ENCODE measurements around the gene IMMP2L. TPM values are rescaled to one million over a fixed set of nuclear protein-coding genes. Genes with fewer than 3 reads are reported as not detected.

The IMMP2L gene
- total and polyA plus RNA-seq, 2 of the 4 experiments (the other 2 are of a cell fraction) = 5.8 to 9.3 TPM

GRCh38 chr7:110623436-110623835 is 938.9 kb downstream of the IMMP2L start:
- Histone ChIP-seq H3K9me3 (ENCODE audit: control insufficient read depth, insufficient read depth, low read length) (no peaks in the 10 kb centered on the region), H4K20me1 (ENCODE audit: insufficient read depth, low read length) (no peaks in the 10 kb centered on the region), H2AK5ac (ENCODE audit: low read depth, low read length) (no peak overlapping the region), H3K4ac (ENCODE audit: low read depth, low read length) (no peak overlapping the region), H2BK5ac (ENCODE audit: low read depth, low read length, poor library complexity, severe bottlenecking) (no peak overlapping the region), H3K27ac (ENCODE audit: insufficient read depth, low read length) (no peak overlapping the region), H4K8ac (ENCODE audit: low read depth in 2 of 2, low read length in 2 of 2) (no peak overlapping the region), H3K4me2 (ENCODE audit: low read depth, low read length) (no peak overlapping the region), H3K56ac (ENCODE audit: extremely low read depth, insufficient read depth, low read length) (no peak overlapping the region), H3K23ac (ENCODE audit: low read depth, low read length) (no peak overlapping the region), H3K4me3 (ENCODE audit: insufficient read depth, low read depth, low read length) (no peak overlapping the region), H3K18ac (ENCODE audit: low read depth, low read length) (no peak overlapping the region), H3K4me1 (ENCODE audit: control insufficient read depth, insufficient read depth, low read length) (no peaks in the 10 kb centered on the region), H3K14ac (replicated peaks; ENCODE audit: low read depth, low read length) (no peak overlapping the region), H3K9ac (ENCODE audit: low read depth, low read length) (no peak overlapping the region), H2AK9ac (replicated peaks; ENCODE audit: low read depth, low read length, poor library complexity) (no peak overlapping the region), H3K79me1 (ENCODE audit: low read depth in 1 of 2, low read length in 2 of 2) (no peaks in the 10 kb centered on the region), H2BK20ac (ENCODE audit: low read depth, low read length) (no peak overlapping the region), H2BK120ac (ENCODE audit: low read depth, low read length) (no peak overlapping the region), H2AFZ (replicated peaks; ENCODE audit: low read length, poor library complexity) (no peak overlapping the region), H2BK15ac (ENCODE audit: low read depth, low read length) (no peak overlapping the region), H3K27me3 (ENCODE audit: control insufficient read depth, insufficient read depth, low read length) (no peaks in the 10 kb centered on the region), H3K9me1 (ENCODE audit: insufficient read depth, low read length) (no peaks in the 10 kb centered on the region), H4K5ac (ENCODE audit: low read depth, low read length) (no peak overlapping the region), H4K91ac (ENCODE audit: insufficient read depth, low read depth, low read length) (no peak overlapping the region), H3K36me3 (ENCODE audit: control insufficient read depth, insufficient read depth, low read length) (no peaks in the 10 kb centered on the region)
- dilution Hi-C loops (cut with HindIII; ENCODE audit: low sequenced_read_pairs, unreplicated experiment) = no loop called here
- ATAC-seq (ENCODE audit: low read depth) = no peak
- in situ Hi-C loops (cut with MboI; ENCODE audit: low sequenced_read_pairs) = loop anchor here (25.0 kb wide), 1 partner anchor 1089 kb away; no protein-coding TSS in a partner anchor
- DNase-seq = no peak
- POLR2A ChIA-PET (ENCODE audit: unreplicated experiment) = no interaction called here
- CTCF ChIA-PET = no interaction called here
- intact Hi-C loops (cut with micrococcal nuclease) = no loop called here
- WGBS, 2 experiments (ENCODE audit: extremely low coverage in 2 of 2, insufficient read length in 1 of 2) = no CpG with 5 or more reads among the region's 3 CpGs
- TF ChIP-seq MAZ (IDR thresholded peaks at IDR 0.05; ENCODE audit: borderline replicate concordance, low read depth, low read length) (no peak), MAFK (IDR thresholded peaks at IDR 0.05; ENCODE audit: low read depth, low read length) (no peak), RAD21 (IDR thresholded peaks at IDR 0.05; ENCODE audit: low read length) (no peak), RCOR1 (IDR thresholded peaks at IDR 0.05; ENCODE audit: insufficient replicate concordance, low read length) (no peak), NFE2L2 (IDR thresholded peaks at IDR 0.05; ENCODE audit: low read depth, low read length) (no peak), FOS (IDR thresholded peaks at IDR 0.05; ENCODE audit: low read depth, low read length) (no peak), POLR2A (IDR thresholded peaks at IDR 0.05; ENCODE audit: low read depth, low read length) (no peak), USF2 (IDR thresholded peaks at IDR 0.05; ENCODE audit: low read depth, low read length) (no peak), CTCF (conservative IDR thresholded peaks at IDR 0.05; ENCODE audit: low read depth, low read length) (no peak), SMC3 (IDR thresholded peaks at IDR 0.05; ENCODE audit: low read depth, low read length) (no peak)
- no TSS peak for BruUV-seq (replicated peaks)
